Ovary (tissue), 3 donors: Measurements from ENCODE around the gene TBXAS1.

Experiments used
- CTCF ChIP-seq, 3 donors: fragments of 450-650 bp in 2 of 3; fragments of 200-600 bp in 1 of 3; IDR thresholded peaks; one replicate each; pipeline versions ENCODE4 v1.5.1 to v1.8.0; 2016 to 2022; ENCODE audit warnings: antibody characterized with exemption in 3 of 3, mild to moderate bottlenecking in 1 of 3
- EP300 ChIP-seq: sonication (generic); formaldehyde crosslinking; IDR thresholded peaks from one replicate; pipeline ENCODE4 v1.6.1; 2017; ENCODE audit warnings: antibody characterized with exemption
- POLR2A ChIP-seq: fragments of 450-650 bp; IDR thresholded peaks from one replicate; pipeline ENCODE4 v1.6.1; 2017; ENCODE audit warnings: antibody characterized with exemption, mild to moderate bottlenecking, moderate library complexity
- donor health status: DM: no; HTN: no; CAD: no.

- TF ChIP-seq EP300 (no peak), CTCF (IDR thresholded peaks at IDR 0.05) (no peak), POLR2A (no peak)
Observed at GRCh38 chr7:139855498-139856270, 26.6 kb downstream of the TBXAS1 start.
